NCI-H2081 treated with DMSO at 0.1 percent for 48 hours (cell line): Measurements from ENCODE around the gene TNFAIP8L3.
"Not testable (repeated sequence)": the region's sequence is repeated elsewhere in the genome, so short reads cannot be mapped to it uniquely, and the experiment has no call there.

Experiments
- DNase-seq: peaks from one replicate; lab custom pipeline; 2025; lab: John Stamatoyannopoulos, UW

The TNFAIP8L3 gene

DNA sequence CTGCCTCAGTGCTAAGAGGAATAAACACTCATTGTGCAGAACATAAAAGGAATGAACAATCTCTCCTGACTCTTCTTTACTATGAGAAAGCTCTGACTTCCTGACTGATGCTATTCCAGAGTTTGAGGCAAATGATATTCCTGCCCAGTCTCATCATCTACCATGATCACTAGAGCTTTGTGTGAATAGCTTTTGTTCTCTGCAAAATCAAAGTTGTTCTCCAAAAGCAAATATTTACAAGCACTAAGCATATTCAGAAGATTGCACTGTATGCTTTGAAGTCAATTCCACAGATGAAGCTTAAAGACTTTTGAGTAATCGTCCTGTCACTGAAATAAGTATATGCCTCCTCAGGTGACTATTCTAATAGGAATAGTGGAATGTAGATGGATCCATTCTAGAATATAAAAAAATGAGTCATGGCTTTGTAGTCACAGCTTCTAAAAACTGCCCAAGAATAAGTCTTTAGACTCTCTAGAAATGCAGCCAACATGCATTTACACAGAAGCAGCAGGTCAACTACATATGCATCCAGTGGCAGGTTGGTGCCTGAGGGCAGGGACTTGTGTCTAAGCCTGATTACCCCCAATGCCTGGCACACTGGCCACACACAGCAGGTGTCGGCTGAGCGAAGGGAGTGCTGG is 34.6 kb downstream of the TNFAIP8L3 start:
- DNase-seq = no peak

GRCh38 chr15:51054535-51054934 is 40.2 kb downstream of the TNFAIP8L3 start:
- DNase-seq = no peak

DNA sequence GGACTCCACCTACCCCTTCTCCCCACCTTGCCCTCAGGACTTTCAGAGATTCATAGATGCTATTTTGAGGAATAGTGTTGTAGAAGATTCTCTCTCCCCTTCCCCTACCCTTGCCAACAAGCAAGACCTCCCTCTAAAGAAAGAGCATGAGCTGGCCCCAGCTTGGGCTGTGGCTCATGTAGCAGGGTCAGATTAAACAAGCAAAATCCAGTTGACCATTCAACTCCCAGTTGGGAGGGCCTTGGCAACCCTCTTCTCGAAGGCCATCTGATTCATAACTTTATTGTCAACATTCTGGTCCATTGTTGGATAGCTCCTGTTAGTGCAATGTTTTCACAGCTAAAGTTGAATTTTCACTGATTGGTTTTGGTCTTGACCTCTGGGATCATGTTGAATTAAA is 41.1 kb downstream of the TNFAIP8L3 start:
- no peak for DNase-seq

DNA sequence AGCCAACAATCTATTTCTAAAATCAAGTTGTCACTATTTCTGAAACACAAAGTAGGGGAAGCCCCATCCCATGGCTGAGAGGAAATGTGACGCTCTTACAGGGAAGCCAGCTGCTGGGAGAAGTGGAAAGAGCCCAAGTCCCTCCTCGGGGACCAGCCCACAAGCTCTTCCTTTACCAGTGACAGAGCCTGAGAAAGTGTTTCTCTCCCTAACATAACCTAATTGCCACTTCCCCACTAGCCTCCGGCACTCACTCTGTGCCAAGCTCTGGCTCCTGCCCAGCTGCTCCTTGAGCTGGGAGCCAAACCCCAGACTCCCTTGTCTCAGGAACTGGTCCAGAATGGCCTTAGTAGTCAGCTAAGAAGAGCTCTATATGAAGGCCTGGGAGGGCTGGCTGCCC is 42.9 kb downstream of the TNFAIP8L3 start:
- DNase-seq = no peak

DNA sequence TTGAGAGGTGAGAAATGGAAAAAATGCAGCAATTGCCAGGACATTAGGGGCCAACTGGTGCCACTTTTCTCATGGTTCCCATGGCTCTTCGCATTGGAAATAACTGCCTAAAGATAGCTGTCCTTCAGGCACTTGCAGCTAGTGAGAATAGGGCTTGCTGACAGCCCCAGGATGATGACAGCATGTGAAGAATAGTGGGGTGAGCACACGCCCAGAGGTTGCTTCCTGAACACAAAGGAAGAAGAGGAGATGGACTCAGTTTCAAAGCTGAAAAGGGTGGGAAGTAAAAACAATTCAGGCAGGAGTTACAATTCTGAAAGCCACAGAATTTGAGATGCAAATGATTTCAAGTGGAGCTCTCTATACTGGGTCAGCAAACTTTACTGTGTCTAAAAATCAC is 45.6 kb downstream of the TNFAIP8L3 start:
- no peak for DNase-seq

DNA sequence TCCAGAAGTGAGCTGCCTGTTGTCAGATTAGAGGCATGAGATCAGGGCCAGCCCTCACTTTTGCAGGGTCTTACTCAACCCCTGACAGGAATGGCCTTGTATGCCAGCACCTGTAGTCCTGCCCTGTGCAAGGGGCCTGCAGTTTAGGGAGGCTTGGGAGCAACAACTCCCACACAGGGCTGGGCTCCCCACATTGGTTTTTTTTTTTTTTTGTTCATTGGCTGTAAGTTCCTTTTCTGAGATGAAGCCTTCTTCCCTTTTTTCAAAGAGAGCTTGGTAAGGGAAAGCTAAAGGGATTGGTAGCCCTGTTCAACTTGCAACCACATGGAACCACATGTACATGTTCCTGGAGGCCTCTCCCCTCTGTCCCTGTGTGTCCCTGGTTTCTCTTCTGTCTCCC is 46.4 kb downstream of the TNFAIP8L3 start:
- no peak for DNase-seq

- DNase-seq = no peak
These were observed 47.8 kb downstream of the TNFAIP8L3 start for GRCh38 chr15:51046799-51047449.

GRCh38 chr15:51046016-51046415 is 48.7 kb downstream of the TNFAIP8L3 start:
- no peak for DNase-seq

DNA sequence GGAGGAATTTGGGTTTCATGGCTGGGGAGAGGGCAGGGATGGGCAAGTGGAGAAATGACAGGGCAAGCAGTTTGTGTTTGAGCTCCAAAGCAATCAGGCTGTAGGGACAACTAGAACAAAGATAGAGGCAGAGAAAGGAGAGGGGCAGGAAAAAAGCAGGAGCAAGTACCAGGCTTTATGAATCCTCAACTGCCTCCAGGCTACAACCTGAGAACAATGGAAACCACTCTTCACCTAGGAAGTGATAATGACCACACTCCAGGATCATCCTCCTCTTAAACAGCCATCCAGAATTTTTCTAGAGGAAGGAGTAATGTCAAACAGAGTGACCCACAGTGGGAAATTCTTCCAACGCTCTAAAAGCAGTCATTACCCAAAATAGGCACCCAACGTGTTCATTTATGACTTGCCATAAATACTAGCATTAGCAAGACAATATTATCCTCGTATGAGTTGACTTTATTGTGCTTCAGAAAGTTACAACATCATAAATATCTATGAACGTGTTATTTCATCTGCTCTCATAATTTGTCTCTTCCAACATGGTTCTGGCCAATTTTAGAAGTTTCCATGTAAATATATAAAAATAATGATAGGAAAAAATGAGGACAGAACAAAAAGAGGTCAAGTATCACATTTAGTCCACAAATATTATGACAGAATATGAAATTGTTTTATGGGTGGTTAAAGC is 50.5 kb downstream of the TNFAIP8L3 start:
- DNase-seq = no peak

- no peak for DNase-seq
These were observed 55.8 kb downstream of the TNFAIP8L3 start for GRCh38 chr15:51038974-51039319.

- DNase-seq = no peak
These were observed 56.3 kb downstream of the TNFAIP8L3 start for GRCh38 chr15:51038162-51038973.

DNA sequence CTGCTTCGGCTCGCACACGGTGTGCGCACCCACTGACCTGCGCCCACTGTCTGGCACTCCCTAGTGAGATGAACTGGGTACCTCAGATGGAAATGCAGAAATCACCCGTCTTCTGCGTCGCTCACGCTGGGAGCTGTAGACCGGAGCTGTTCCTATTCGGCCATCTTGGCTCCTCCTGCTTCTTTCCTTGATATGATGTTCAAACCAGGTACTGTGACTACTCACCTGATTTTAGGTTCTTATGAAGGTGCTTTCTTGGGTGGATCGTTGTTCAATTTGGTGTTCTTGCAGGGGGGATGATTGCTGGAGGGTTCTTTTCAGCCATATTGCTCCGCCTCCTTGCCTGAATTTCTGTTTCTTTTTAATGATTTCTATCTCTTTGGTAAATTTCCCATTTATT is 57.2 kb downstream of the TNFAIP8L3 start:
- DNase-seq = not testable (repeated sequence)

DNA sequence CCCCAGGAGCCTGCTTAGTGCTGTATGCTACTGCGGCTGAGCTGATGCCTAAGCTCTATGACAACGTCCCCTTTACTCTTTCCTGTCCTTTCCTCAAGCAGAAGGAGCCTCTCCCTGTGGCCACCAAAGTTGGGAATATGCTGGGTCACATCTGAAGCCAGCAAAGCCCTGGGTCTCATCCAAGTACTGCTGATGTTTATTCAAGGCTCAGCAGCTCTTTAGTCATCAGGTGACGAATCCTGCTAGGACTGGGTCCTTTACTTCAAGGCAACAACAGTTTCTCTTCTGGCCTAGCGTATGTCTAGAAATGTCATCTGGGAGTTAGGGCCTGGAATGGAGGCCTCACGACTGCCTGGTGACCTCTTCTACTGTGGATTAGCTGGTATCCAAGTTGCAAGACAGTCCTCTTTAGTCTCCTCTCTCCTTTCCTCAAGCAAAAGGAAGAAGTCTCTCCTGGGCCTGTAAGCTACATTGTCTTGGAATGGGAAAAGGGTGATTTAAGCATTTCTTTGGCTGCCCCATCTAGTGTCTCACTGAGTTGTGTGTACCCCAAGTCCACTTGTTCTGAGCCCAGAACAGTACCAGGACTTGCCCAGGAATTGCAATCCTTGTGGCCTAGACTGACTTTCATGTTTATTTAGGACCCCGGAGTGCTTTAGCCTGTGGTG is 63.9 kb downstream of the TNFAIP8L3 start:
- no peak for DNase-seq

DNA sequence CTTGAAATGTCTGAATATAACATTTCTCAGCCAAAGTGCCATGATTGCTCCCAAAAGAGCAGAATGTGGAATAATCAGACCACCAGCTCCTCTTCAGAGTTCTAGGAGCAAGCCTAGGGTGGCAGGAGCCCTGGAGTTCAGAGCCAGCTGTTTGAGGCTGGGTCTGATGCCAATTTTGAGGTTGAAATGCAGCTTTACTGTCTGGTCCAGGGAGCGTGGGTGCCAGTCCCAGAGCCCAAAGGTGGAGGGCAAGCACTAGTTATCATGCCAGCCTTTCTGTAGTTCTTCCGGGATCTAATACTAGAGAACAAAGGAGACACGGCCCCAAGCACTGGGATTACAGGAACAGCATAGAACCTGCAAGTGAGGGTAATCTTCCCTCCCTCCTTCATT is 69.3 kb downstream of the TNFAIP8L3 start:
- DNase-seq = no peak

- DNase-seq = no peak
These were observed 69.8 kb downstream of the TNFAIP8L3 start for GRCh38 chr15:51024735-51025453.

- no peak for DNase-seq
These were observed 71.2 kb downstream of the TNFAIP8L3 start for GRCh38 chr15:51023499-51023898.

DNA sequence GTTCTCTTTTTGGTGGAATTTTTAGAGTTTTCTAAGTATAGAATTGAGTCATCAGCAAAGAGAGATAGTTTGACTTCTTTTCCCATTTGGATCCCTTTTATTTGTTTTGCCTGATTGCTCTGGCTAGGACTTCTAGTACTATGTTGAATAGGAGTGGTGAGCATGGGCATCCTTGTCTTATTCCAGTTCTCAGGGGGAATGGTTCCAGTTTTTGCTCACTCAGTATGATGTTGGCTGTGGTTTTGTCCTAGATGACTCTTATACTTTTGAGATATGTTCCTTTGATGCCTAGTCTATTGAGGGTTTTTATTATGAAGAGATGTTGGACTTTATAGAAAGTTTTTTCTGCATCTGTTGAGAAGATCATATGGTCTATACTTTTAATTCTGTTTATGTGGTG is 72.5 kb downstream of the TNFAIP8L3 start:
- DNase-seq = no peak

DNA sequence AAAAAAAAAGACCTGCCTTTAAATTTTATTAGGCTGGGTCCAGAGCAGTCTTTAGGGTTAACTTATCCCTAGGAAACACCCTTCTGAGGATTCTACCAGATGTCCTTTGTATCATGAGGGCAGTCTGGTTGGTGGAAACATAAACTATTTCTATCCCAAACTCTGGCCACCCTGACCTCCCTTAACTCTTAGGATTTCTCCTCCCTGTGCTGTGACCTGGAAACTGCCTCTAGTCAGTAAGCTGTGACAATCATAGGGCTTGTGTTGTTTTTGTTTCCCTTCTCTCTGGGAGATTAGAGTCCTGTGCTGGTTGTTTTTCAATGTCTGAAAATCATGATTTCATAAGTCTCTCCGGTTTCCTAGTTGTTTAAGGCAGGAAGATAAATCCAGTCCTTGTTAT is 78.1 kb downstream of the TNFAIP8L3 start:
- DNase-seq = no peak

- no peak for DNase-seq
These were observed 83.5 kb downstream of the TNFAIP8L3 start for GRCh38 chr15:51011212-51011611.

GRCh38 chr15:51007131-51007666 is 87.5 kb downstream of the TNFAIP8L3 start:
- no peak for DNase-seq
